ENCODE results near the gene CCDC38. TPM values are rescaled to one million over a fixed set of nuclear protein-coding genes. Genes with fewer than 3 reads are reported as not detected.

Gene CCDC38
- not detected for polyA plus RNA-seq (2013, experiment 1 of 2)
- polyA plus RNA-seq (2013, experiment 2 of 2), result not detected

DNA sequence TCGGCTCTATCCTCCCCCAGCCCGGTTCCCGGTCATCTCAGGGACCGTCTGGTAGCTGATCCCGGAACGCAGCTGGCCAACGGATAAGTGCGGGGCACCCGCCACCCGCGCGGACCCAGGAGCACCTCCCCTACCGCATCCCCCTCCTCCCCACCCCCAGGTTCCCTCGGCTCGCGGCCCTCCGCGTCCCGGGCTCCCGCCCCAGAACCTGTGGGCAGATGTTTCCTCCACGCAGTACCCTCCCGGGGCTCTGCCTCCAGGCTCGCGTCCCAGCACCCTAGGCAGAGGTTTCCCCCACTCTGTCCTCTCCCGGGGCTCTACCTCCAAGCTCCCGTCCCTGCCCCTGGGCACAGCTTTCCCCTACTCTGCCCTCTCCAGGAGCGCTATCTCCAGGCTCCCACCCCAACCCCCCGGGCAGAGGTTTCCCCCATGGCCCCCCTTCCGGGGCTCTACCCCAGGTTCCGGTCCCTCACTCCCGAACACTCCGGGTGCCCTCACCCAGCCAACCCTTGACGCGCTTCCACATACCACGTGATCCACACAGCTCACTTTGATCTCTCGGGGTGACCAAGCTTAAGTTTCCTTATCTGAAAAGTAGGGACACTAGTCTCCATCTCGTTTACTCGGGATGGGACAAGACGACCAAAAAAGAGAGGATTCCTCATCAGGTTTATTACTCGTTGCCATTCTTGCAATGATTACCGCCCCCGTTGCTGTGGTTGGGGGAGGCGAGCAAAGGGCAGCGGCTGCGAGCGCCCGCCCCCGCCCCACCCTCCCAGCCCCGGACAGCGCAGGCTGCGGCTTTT lies at the start of gene CCDC38:
Gene CCDC38 (minus strand): TSS at position 91 of the 806 bp plus-strand sequence. CDS start 6,105 bp downstream, outside the sequence.
- Histone ChIP-seq H3K23ac (ENCODE audit: low read length) (no peak within 1 kb of the TSS), H3K4me3 (ENCODE audit: low read length) (peak within 1 kb of the TSS; percentile 74), H3K18ac (ENCODE audit: low read length) (peak within 1 kb of the TSS; percentile 98), H3K79me2 (ENCODE audit: control insufficient read depth, insufficient read depth, low read length) (no peaks in the 10 kb centered on the region), H4K8ac (ENCODE audit: low read depth, low read length) (peak within 1 kb of the TSS; percentile 91), H3K79me1 (ENCODE audit: low read length) (no peaks in the 10 kb centered on the region), H2BK15ac (replicated peaks; ENCODE audit: low read depth) (peak within 1 kb of the TSS; percentile 47), H2BK5ac (ENCODE audit: low read length) (no peak within 1 kb of the TSS), H3K9ac (ENCODE audit: low read length) (peak within 1 kb of the TSS; percentile 80), H2BK120ac (ENCODE audit: low read depth, low read length) (no peak within 1 kb of the TSS), H3K36me3 (ENCODE audit: control insufficient read depth, insufficient read depth, low read length) (no peaks in the 10 kb centered on the region), H3K4ac (ENCODE audit: low read depth, low read length) (peak within 1 kb of the TSS; percentile 95), H2AK5ac (ENCODE audit: low read length) (no peak within 1 kb of the TSS), H3K56ac (ENCODE audit: low read length) (peak within 1 kb of the TSS; percentile 90), H3K27me3 (ENCODE audit: insufficient read depth, low read length, poor library complexity) (no peaks in the 10 kb centered on the region), H3K4me1 (ENCODE audit: control insufficient read depth, low read depth, low read length) (no peaks in the 10 kb centered on the region), H3K4me2 (ENCODE audit: low read length) (peak within 1 kb of the TSS; percentile 73), H3K27ac (ENCODE audit: low read depth, low read length) (no peak within 1 kb of the TSS), H4K5ac (ENCODE audit: low read length) (no peak within 1 kb of the TSS)
- DNase-seq, result peak; percentile 75
- WGBS (ENCODE audit: extremely low coverage, insufficient coverage, low lambda C conversion rate), result no CpG with 5 or more reads among the region's 51 CpGs

DNA sequence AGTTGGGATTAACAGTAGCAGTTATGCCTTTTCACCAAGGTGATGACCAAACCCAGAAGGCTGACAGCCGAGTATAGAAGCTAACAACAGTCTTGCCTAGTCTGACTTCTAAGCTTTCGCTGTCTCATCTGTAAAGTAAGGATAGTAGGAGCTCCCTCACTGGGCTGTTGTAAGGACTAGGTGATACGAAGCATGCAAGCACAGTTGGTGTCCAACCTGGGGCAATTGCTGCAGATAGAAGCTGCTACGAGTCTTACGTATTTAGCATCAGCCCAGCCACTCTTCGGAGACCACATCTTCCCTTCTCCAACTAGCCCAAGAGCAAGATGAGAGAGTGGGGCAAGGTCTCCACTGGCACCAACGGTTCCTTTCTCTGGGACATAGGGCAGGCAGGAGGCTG lies 47.7 kb upstream of the CCDC38 start:
- H3K27me3 ChIP-seq (ENCODE audit: insufficient read depth, low read length, poor library complexity), result no peaks in the 10 kb centered on the region
- no peak overlapping the region for H3K9ac ChIP-seq (ENCODE audit: low read length)
- H3K79me1 ChIP-seq (ENCODE audit: low read length), result no peaks in the 10 kb centered on the region
- H3K4me3 ChIP-seq (ENCODE audit: low read length), result no peak overlapping the region
- no peak overlapping the region for H4K5ac ChIP-seq (ENCODE audit: low read length)
- no peak overlapping the region for H3K56ac ChIP-seq (ENCODE audit: low read length)
- H2BK120ac ChIP-seq (ENCODE audit: low read depth, low read length), result no peak overlapping the region
- H3K79me2 ChIP-seq (ENCODE audit: control insufficient read depth, insufficient read depth, low read length), result no peaks in the 10 kb centered on the region
- H2BK15ac ChIP-seq (replicated peaks; ENCODE audit: low read depth), result no peak overlapping the region
- H3K4me1 ChIP-seq (ENCODE audit: control insufficient read depth, low read depth, low read length), result no peaks in the 10 kb centered on the region
- no peak overlapping the region for H3K4ac ChIP-seq (ENCODE audit: low read depth, low read length)
- no peak overlapping the region for H2BK5ac ChIP-seq (ENCODE audit: low read length)
- H3K4me2 ChIP-seq (ENCODE audit: low read length), result no peak overlapping the region
- WGBS (ENCODE audit: extremely low coverage, insufficient coverage, low lambda C conversion rate), result no CpG with 5 or more reads among the region's 7 CpGs
- no peaks in the 10 kb centered on the region for H3K36me3 ChIP-seq (ENCODE audit: control insufficient read depth, insufficient read depth, low read length)
- no peak overlapping the region for H3K23ac ChIP-seq (ENCODE audit: low read length)
- H4K8ac ChIP-seq (ENCODE audit: low read depth, low read length), result no peak overlapping the region
- H2AK5ac ChIP-seq (ENCODE audit: low read length), result no peak overlapping the region
- H3K18ac ChIP-seq (ENCODE audit: low read length), result no peak overlapping the region
- no peak overlapping the region for H3K27ac ChIP-seq (ENCODE audit: low read depth, low read length)
- no peak for DNase-seq

DNA sequence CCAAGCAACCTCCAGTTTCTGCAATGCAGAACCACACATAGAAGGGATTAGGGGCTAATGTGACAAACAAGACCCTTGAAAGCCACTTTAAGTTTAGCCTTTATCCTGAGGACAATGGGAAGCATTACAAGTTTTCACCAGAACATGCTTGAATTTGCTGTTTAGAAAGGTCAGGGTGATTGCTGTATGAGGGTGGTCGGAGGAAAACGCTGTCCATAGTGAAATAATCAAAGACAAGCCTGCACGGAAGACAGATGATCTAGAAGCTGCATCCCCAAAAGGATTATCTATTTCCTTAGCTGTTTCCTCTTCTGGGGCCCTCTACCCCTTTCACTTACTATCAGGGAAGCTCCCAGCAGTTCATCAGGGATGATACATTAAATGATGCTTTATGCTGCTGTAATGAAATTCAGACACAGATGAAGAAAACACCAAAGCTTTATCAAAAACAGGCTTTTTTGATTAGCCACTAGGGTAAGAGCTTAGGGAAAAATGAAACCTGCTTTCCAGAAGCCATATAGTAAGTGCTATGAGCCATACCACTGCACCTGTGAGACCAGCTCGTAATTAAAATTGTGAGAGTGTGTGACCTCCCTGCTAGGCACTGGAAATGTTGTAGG lies 47.2 kb upstream of the CCDC38 start:
- WGBS (ENCODE audit: extremely low coverage, insufficient coverage, low lambda C conversion rate), result no CpG with 5 or more reads among the region's 4 CpGs
- no peak for DNase-seq

DNA sequence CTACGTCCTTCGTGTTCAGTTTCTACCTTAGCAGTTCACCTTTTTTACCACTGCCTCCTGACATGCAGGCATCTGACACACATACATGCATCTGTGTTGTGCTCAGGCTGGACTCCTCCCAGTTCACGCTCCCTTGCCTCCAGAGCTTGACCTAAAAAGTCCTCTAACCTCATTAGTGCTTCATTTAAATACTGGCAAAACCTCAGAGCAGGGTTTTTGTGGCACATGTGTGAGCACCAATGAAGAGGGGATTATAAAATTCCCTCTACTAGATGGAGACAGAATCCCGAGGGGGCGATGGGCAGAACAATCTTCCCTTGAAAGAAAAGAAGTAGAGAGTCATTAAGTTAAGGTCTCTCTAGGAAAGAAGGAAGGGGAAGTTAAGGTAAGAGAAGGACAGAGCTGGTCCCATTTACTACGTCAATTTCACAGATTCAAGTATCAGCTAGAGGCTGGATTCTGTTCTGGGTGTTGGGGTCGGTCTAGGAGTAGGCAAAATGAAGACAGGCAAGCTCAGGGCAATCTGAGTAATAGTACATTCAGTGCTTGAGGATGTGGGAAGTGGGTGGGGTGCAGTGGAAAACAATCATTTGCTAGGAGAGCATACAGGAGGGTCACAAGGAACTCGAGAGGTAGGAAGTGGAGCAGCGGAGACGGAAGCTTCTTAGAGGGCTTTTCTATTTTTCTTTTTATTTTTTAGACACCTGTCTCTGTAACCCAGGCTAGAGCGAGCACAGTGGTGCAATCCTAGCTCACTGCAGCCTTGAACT lies 46.3 kb upstream of the CCDC38 start:
- H3K27me3 ChIP-seq (ENCODE audit: insufficient read depth, low read length, poor library complexity), result no peaks in the 10 kb centered on the region
- H4K8ac ChIP-seq (ENCODE audit: low read depth, low read length), result no peak overlapping the region
- H3K4ac ChIP-seq (ENCODE audit: low read depth, low read length), result no peak overlapping the region
- no peak overlapping the region for H2BK5ac ChIP-seq (ENCODE audit: low read length)
- no peaks in the 10 kb centered on the region for H3K36me3 ChIP-seq (ENCODE audit: control insufficient read depth, insufficient read depth, low read length)
- no peak overlapping the region for H3K9ac ChIP-seq (ENCODE audit: low read length)
- H3K4me3 ChIP-seq (ENCODE audit: low read length), result no peak overlapping the region
- DNase-seq, result no peak
- H3K79me2 ChIP-seq (ENCODE audit: control insufficient read depth, insufficient read depth, low read length), result no peaks in the 10 kb centered on the region
- no peaks in the 10 kb centered on the region for H3K4me1 ChIP-seq (ENCODE audit: control insufficient read depth, low read depth, low read length)
- no peak overlapping the region for H2AK5ac ChIP-seq (ENCODE audit: low read length)
- WGBS (ENCODE audit: extremely low coverage, insufficient coverage, low lambda C conversion rate), result no CpG with 5 or more reads among the region's 11 CpGs
- no peaks in the 10 kb centered on the region for H3K79me1 ChIP-seq (ENCODE audit: low read length)
- no peak overlapping the region for H2BK120ac ChIP-seq (ENCODE audit: low read depth, low read length)
- no peak overlapping the region for H3K56ac ChIP-seq (ENCODE audit: low read length)
- no peak overlapping the region for H3K27ac ChIP-seq (ENCODE audit: low read depth, low read length)
- no peak overlapping the region for H3K4me2 ChIP-seq (ENCODE audit: low read length)
- H3K23ac ChIP-seq (ENCODE audit: low read length), result no peak overlapping the region
- H3K18ac ChIP-seq (ENCODE audit: low read length), result no peak overlapping the region
- no peak overlapping the region for H4K5ac ChIP-seq (ENCODE audit: low read length)
- no peak overlapping the region for H2BK15ac ChIP-seq (replicated peaks; ENCODE audit: low read depth)

More for the DNA sequence above, 47.2 kb upstream of the CCDC38 start:
- Histone ChIP-seq H3K36me3 (ENCODE audit: control insufficient read depth, insufficient read depth, low read length) (no peaks in the 10 kb centered on the region), H2AK5ac (ENCODE audit: low read length) (no peak overlapping the region), H2BK5ac (ENCODE audit: low read length) (no peak overlapping the region), H3K79me2 (ENCODE audit: control insufficient read depth, insufficient read depth, low read length) (no peaks in the 10 kb centered on the region), H3K9ac (ENCODE audit: low read length) (no peak overlapping the region), H3K23ac (ENCODE audit: low read length) (no peak overlapping the region), H3K27me3 (ENCODE audit: insufficient read depth, low read length, poor library complexity) (no peaks in the 10 kb centered on the region), H3K79me1 (ENCODE audit: low read length) (no peaks in the 10 kb centered on the region), H3K27ac (ENCODE audit: low read depth, low read length) (no peak overlapping the region), H3K56ac (ENCODE audit: low read length) (no peak overlapping the region), H3K4me2 (ENCODE audit: low read length) (no peak overlapping the region), H3K4me3 (ENCODE audit: low read length) (no peak overlapping the region), H2BK15ac (replicated peaks; ENCODE audit: low read depth) (no peak overlapping the region), H4K5ac (ENCODE audit: low read length) (no peak overlapping the region), H2BK120ac (ENCODE audit: low read depth, low read length) (no peak overlapping the region), H4K8ac (ENCODE audit: low read depth, low read length) (no peak overlapping the region), H3K4ac (ENCODE audit: low read depth, low read length) (no peak overlapping the region), H3K4me1 (ENCODE audit: control insufficient read depth, low read depth, low read length) (no peaks in the 10 kb centered on the region), H3K18ac (ENCODE audit: low read length) (no peak overlapping the region)

DNA sequence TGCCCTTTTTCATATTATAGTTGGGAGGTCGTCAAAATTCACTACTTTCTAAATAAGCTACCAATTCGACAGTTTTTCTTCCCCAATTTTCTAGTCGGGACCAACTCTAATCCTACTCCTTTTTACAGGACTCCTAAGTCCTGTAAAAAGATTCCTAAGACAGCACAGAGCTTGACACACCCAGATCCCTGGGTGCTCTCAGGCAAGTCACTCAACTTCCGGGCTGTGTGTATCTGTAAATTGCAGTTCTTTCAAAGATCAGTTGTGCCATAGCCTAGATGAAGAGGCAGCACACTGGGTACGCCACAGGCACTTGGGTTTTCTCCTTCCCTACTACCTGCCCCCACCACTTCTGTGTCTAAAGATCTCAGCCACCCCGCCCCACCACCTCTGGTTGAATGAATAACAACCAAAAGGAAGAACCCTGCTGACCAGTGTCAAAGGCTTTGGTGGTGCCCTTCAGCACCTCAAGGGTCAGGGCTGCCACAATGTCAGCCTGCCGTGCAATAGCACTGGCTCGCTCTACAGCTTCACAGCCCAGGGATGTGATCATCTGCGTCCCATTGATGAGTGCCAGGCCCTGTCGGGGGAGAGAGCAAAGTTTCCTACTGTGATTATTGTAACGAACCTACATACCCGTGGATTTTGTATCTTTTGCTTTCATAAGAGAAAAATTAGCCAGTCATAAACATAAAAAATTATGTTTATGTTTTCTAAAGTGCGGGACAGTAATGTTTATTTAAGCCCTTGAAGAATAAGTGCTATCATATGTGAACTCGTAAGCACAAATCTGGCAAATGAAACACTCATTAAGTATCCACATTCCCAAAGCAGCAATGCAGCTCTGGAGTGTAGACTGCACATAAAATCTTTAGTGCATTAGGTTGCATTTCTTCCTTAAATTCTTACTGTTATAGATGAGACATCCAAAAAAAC lies 44.5 kb upstream of the CCDC38 start:
- H3K27me3 ChIP-seq (ENCODE audit: insufficient read depth, low read length, poor library complexity), result no peaks in the 10 kb centered on the region
- no peaks in the 10 kb centered on the region for H3K79me1 ChIP-seq (ENCODE audit: low read length)
- no peak overlapping the region for H3K4me2 ChIP-seq (ENCODE audit: low read length)
- H3K18ac ChIP-seq (ENCODE audit: low read length), result no peak overlapping the region
- no peak overlapping the region for H3K4ac ChIP-seq (ENCODE audit: low read depth, low read length)
- H2AK5ac ChIP-seq (ENCODE audit: low read length), result no peak overlapping the region
- no peak overlapping the region for H3K23ac ChIP-seq (ENCODE audit: low read length)
- H2BK15ac ChIP-seq (replicated peaks; ENCODE audit: low read depth), result no peak overlapping the region
- no peaks in the 10 kb centered on the region for H3K4me1 ChIP-seq (ENCODE audit: control insufficient read depth, low read depth, low read length)
- DNase-seq, result no peak
- no peaks in the 10 kb centered on the region for H3K79me2 ChIP-seq (ENCODE audit: control insufficient read depth, insufficient read depth, low read length)
- no peak overlapping the region for H2BK5ac ChIP-seq (ENCODE audit: low read length)
- H3K27ac ChIP-seq (ENCODE audit: low read depth, low read length), result no peak overlapping the region
- H3K4me3 ChIP-seq (ENCODE audit: low read length), result no peak overlapping the region
- H3K9ac ChIP-seq (ENCODE audit: low read length), result no peak overlapping the region
- no peak overlapping the region for H4K5ac ChIP-seq (ENCODE audit: low read length)
- no peak overlapping the region for H3K56ac ChIP-seq (ENCODE audit: low read length)
- no peak overlapping the region for H4K8ac ChIP-seq (ENCODE audit: low read depth, low read length)
- no peak overlapping the region for H2BK120ac ChIP-seq (ENCODE audit: low read depth, low read length)
- H3K36me3 ChIP-seq (ENCODE audit: control insufficient read depth, insufficient read depth, low read length), result no peaks in the 10 kb centered on the region
- WGBS (ENCODE audit: extremely low coverage, insufficient coverage, low lambda C conversion rate), result no CpG with 5 or more reads among the region's 14 CpGs

All from mesendoderm (in vitro differentiated cells).